ENCODE data around the gene HSH2D.

HSH2D gene

DNA sequence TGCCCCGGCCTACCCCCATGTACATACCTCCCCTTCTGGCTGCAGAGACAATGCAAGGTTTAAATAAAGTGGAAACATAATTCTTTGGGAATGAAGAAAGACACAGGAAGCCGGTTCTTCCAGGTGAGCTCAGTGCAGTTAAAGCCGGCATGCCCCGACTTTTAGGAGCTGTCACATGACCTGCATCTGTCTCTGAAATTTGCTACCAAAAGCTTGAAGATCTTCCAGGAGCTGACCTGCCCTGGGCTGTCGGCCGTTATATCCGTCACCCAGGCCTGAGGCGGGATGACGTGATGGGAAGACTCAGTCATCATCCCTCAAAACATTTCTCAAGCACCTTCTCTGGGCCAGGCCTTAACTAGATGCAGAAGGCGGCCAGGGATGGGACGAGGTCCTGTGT lies 21.5 kb upstream of the HSH2D start:
- DNase-seq, result no peak

DNA sequence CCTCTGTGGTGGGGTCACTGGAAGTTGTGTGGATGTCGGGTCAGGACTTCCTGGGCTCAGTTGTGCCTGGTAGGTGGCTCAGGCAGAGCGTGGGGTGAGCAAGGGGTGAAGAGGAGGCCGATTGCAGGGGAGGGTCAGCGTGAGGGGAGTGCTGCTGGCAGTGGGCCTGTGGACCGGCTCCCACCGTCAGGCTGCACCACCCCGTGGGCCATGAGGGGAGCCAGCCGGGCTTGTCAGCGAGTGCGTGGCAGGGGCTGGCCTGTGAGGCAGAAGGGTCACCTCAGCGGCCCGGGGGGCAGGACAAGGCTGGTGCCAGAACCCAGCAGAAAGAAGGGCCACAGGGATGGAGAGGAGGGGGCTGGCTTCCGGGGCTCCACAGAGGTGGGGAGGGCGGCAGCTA lies 18.5 kb upstream of the HSH2D start:
- no peak for DNase-seq

GRCh38 chr19:16125737-16126495 lies 17.6 kb upstream of the HSH2D start:
- DNase-seq, result no peak

- no peak for DNase-seq
Measured at GRCh38 chr19:16127080-16127479, 16.4 kb upstream of the HSH2D start.

DNA sequence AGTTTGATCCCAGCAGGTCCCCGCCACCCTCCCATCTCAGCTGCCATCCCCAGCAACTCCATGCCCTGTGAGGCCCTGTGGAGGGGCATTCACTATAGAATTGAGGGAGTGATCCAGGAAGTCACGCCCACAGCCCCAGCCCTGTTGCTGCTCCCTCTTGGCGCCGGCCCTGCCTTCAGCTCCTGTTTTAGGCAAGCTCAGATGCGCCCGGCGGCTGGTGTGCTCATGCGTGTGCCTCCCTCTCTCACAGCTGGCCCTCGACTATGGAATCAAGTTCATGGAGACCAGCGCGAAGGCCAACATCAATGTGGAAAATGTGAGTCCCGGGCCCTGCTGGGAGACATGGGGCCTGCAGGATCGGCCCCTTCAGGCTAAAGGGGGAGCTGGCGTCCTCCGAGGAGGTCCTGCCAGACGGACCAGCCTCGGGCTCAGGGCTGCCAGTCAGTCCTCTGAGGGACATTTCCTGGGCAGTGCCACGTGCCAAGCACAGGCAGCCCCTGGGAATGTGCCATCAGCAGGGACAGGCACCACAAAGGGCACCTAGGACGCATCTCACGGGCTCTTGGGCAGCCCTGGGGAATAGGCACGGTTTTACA lies 15.6 kb upstream of the HSH2D start:
- DNase-seq, result no peak

DNA sequence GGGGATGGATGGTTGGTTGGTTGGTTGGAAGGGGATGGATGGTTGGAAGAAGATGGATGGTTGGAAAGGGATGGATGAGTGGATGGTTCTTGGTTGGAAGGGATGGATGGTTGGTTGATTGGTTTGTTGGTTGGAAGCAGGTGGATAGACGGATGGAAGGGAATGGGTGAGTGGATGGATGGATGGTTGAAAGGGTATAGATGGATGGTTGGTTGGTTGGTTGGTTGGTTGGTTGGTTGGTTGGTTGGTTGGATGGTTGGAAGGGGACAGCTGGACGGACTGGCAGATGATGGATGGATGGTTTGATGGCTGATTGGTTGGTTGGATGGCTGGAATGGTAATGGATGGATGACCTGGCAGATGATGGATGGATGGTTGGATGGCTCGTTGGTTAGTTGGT lies 11.8 kb upstream of the HSH2D start:
- no peak for DNase-seq

- no peak for DNase-seq
Measured at GRCh38 chr19:16133818-16134217, 9.7 kb upstream of the HSH2D start.

DNA sequence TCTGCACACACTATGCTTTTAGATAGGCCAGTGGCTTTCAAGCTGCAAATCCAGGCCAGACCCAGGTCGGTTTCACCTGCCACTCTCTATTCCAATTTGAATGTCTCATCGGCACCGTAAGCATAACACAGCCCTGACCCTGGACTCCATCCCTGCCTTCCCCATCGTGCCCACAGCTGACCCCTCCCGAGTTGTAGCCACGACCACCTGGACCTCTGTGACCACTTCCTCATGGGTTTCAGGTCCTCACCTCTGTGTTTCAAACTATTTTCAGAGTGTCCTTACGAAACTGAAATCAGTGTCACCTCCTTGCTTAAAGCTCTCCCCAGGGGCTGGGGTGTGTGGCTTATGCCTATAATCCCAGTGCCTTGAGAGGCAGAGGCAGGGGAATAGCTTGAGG lies 9.0 kb upstream of the HSH2D start:
- DNase-seq, result no peak

DNA sequence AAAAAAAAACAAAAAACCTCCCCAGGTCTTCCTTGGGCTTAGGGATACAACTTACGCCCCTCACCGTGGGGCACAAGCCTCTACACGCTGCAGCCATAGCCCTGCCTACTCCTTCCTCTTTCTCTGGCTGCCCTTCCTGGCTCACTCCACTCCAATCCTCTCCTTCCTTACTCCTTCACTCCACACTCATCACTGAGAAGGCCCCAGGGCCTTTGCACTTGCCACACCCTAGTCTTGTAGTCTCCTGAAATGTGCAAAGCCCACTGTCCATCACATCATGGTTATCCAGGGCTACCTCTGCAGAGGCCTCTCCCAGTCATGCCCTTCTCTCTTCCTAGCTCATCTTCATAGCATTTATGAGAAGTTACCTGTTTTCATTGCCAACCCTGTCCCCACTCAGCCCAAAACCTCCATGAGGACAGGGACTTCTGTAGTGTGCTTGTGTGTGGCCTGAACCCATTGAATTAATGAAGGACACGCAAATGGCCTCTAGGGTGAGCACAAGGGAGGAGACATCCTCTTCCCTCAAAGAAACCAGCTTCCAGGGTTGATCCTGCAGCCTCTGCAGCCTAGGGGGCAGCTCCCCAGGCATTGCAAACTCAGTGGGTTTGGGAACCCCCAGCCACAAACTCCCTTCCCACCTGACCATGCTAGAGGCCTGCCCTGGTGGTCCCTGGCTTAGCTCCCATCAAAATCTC lies 7.9 kb upstream of the HSH2D start:
- no peak for DNase-seq

- DNase-seq, result peak; percentile 11
Measured at GRCh38 chr19:16136185-16136999, 7.1 kb upstream of the HSH2D start.

DNA sequence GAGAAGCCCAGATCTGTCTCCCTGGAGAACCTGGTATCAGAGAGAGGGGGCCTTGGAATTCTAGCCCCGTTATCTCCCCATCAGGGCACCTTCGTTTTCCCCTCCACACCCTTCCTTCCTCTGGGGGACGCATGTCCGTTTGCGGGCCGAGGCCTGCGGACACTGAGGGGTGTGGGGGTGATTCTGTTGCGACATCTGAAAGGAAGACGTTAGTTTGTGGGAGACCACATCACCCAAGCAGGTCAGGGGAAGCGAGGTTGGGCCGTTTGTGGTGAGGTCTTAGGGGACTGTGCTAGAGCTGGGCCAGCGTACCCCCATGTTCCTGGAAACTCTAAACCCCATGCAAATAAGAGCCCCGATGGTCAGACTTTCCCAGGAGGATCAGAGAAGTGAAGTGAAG lies 3.7 kb upstream of the HSH2D start:
- no peak for DNase-seq

DNA sequence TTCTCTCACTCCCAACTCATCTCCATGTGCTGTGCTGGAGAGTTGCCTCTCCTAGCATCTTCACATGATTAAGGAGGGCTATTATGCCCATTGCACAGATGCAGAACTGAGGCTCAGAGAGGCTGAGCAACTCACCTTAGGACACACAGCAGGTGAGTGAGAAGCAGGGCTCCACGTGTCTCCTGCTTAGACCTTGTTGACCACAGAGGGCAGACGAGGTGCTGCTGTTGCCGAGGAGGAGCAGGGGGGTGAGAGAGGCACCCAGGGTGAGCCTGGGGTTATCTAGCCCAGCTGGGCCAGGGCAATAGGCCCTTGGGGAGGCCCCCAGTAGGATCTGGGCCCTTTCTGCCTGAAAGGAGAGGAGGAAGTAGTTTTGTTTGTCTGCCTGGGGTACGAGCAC lies 2.4 kb upstream of the HSH2D start:
- no peak for DNase-seq

GRCh38 chr19:16142032-16142580 lies 1.4 kb upstream of the HSH2D start:
- DNase-seq, result no peak

DNA sequence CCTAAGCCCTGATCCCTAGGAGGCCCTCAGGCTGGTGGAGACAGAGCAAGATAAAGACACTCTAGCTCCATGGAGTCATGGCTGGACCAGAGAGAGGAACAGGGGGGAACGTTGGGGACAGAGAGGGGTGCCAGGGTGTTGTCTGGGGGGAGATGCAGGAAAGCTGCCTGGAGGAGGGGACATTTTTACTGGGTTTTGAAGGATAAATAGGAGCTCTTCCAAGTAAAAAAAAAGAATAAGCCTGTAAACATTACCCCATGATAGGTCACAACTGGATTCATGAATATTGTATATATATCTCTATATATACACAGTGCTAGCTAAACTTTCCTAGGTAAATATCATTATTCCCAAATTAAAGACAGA lies 714 bp downstream of the HSH2D start:
- DNase-seq, result no peak

GRCh38 chr19:16146112-16146511 lies 2.6 kb downstream of the HSH2D start:
- DNase-seq, result no peak

DNA sequence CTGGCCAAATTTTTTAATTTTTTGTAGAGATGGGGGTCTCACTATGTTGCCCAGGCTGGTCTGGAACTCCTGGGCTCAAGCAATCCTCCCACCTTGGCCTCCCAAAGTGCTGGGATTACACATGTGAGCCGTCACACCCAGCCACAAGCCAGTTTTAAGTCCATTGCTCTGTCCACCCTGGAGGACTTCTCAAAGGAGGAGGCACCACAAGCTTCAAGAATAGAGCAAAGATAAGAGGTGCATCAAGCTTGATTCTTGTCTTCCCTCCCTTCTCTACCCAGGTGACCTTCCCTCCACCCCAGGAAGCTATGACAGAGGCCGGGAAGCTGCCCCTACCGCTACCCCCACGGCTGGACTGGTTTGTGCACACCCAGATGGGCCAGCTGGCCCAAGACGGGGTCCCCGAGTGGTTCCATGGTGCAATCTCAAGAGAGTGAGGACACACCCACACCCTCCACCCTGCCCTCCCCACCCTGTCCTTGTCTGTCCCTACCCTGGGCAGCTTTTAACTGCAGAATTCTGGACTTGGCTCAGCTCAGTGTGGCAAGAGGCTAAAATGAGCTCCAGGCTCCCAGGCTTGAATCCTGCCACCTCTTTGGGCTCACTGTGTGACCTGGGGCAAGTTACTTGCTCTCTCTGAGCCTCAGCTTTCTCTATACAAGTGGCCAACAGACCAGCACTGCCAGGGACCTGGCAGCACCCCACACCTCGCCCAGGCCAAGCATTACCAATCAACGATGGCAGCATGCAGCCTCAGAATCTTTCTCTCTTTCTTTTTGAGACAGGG lies 5.2 kb downstream of the HSH2D start:
- DNase-seq, result no peak

DNA sequence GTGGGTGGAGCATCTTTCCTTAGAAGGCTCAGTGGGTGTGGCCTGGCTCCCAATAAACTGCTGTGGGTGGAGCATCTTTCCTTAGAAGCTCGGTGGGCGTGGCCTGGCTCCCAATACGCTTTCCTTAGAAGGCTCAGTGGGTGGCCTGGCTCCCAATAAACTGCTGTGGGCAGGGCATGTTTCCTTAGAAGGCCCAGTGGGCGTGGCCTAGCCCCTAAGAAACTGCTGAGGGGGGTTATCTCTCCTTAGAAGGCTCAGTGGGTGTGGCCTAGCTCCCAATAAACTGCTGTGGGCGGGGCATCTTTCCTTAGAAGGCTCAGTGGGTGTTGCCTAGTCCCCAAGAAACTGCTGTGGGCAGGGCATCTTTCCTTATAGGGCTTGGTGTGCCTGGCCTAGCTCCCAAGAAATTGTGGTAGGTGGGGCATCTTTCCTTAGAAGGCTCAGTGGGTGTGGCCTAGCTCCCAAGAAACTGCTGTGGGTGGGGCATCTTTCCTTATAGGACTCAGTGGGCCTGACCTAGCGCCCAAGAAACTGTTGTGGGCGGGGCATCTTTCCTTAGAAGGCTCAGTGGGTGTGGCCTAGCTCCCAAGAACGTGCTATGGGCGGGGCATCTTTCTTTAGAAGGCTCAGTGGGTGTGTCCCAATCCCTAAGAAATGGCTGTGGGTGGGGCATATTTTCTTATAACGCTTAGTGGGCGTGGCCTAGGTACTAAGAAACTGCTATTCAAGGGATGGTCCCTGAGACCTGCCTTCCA lies 10.3 kb downstream of the HSH2D start:
- no peak for DNase-seq

DNA sequence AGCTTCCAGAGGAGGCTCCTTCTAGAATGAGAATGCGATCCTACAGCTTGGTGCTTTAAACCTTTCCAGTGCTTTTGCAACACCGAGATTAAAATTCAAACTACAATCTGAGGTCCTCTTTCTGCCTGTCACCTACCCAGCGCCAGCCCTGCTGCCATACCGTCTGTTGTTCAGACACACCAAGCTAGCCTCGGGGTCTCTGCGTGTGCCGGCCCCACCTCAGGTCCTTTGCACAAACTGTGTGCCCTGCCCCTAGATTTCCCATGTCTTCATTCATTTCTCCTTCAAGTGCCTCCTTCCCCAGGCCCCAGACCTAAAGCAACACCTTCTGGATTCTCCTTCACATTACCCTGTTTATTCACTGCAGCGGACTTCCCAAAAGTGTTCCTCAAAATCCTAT lies 11.1 kb downstream of the HSH2D start:
- no peak for DNase-seq

GRCh38 chr19:16155128-16155527 lies 11.6 kb downstream of the HSH2D start:
- no peak for DNase-seq

GRCh38 chr19:16156904-16157303 lies 13.4 kb downstream of the HSH2D start:
- DNase-seq, result no peak

GRCh38 chr19:16157601-16158000 lies 14.1 kb downstream of the HSH2D start:
- DNase-seq, result no peak

DNA sequence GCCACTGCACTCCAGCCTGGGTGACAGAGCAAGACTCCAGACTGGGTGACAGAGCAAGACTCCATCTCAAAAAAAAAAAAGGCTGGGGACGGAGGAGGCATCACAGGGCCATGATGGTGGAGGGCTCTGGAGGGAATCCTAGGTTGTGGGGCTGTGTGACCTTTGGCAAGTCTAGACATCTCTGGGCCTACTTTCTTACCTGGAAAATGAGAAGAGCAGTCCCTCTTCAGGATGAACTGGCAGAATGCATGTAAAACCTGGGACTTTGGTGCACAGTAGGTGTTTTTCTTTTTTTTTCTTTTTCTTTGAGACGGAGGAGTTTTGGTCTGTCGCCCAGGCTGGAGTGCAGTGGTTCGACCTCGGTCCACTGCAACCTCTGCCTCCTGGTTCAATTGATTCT lies 16.2 kb downstream of the HSH2D start:
- DNase-seq, result no peak

Measured in NCI-H510A treated with DMSO at 0.1 percent for 48 hours (cell line).